Hematopoietic multipotent progenitor cell treated with erythropoietin and hydrocortisone succinate and interleukin-3 and kit ligand, for 8 days (in vitro differentiated cells): ENCODE results near the gene LRRC51.
"Not testable (repeated sequence)": the region's sequence is repeated elsewhere in the genome, so short reads cannot be mapped to it uniquely, and the experiment has no call there.

ENCODE experiments used
- DNase-seq: peaks from one replicate; pipeline ENCODE4 v3.0.0-alpha.2; 2015

Gene LRRC51

DNA sequence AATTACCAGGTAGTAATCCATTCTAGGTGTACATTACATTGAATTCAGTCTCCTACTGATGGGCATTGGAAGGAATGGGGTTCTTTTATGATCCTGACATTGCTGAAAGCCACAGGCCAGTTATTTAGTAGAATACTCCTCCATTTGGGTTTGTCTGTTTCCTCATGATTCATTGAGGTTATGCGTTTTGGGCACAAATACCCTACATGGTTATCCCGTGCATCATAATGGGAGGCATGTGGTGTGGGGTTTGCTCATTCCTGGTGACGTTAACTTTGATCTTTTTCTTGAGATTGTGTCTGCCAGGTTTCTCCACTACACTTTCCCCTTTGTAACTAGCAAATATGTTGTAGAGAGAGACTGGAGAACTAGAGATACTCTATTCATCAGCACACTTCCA lies 60.4 kb downstream of the LRRC51 start:
- DNase-seq = no peak

DNA sequence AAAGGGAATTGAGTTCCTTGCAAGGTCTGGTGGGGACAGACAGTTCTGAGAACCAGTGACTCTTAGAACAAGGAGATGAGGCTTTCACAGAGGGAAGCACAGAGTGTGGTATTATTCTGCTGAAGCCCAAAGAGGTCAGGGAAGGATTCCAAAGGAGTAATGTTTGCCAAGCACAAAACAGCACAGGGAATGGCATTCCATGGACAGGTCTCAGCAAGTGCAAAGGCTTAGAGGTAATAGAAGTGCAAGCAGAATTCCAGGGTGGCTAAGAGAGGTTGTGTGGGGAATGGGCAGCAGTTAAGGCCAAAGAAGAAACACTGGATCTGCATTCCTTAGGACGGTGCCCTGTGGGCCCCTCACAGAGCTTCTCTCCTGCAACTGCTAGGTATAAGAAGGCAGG lies 61.4 kb downstream of the LRRC51 start:
- DNase-seq = not testable (repeated sequence)

DNA sequence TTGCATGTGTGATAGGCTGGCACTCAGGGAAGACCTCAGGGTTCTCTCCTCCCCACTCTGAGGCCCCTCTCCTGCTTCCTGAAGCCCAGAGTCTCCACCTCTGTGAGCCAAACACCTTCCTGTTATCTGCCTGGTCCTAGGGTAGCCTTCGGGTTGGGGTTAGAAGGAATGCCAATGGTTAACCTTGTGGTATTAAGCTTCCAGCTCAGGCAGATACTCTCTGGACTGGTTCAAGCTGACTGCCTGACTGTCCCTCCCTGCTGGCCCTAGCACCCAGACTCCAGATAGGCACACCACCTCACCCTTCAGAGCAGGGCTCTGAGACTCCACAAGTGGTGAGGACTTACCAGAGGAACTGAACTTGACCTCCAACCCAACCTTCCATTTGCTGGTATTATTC lies 61.9 kb downstream of the LRRC51 start:
- not testable (repeated sequence) for DNase-seq

DNA sequence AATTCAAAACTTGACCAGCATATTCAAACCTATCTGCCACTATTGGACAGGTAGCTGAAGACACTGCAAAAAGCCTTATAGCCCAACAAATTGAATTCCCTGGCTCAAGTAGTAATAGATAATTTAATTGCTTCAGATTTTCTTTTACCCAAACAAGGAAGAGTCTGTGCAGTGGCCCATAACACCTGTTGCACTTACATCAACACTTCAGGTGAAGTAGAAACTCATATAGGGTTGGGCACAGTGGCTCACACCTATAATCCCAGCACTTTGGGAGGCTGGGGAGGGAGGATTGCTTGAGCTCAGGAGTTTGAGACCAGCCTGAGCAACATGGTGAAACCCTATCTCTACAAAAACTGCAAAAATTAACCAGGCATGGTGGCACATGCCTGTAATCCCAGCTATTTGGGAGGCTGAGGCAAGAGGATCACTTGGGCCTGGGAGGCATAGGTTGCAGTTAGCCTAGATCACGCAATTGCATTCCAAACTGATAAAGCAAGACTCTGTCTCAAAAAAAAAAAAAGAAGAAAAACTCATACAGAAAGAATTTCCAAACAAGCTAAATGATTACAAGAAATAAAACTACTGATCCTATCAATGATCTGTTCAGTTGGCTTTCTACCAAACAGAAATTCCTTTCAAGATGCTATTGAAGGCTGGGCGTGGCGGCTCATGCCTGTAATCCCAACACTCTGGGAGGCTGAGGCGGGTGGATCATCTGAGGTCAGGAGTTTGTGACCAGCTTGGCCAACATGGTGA lies 64.3 kb downstream of the LRRC51 start:
- no peak for DNase-seq
